ENCODE results near the gene SESN3.

GRCh38 chr11:95239871-95240649 lies 9.1 kb upstream of the SESN3 start:
- TF ChIP-seq CTCF (IDR thresholded peaks at IDR 0.05) = no peak
- no peak for TF ChIP-seq REST (IDR thresholded peaks at IDR 0.05; ENCODE audit: insufficient read depth in 1 of 2, low read depth in 2 of 2, low read length in 1 of 2)
- no peak for TF ChIP-seq POLR2AphosphoS5 (IDR thresholded peaks at IDR 0.05; ENCODE audit: low read depth, low read length)
